ENCODE data around the gene CHCT1.
"Not testable (repeated sequence)": the region's sequence is repeated elsewhere in the genome, so short reads cannot be mapped to it uniquely, and the experiment has no call there.

The CHCT1 gene

DNA sequence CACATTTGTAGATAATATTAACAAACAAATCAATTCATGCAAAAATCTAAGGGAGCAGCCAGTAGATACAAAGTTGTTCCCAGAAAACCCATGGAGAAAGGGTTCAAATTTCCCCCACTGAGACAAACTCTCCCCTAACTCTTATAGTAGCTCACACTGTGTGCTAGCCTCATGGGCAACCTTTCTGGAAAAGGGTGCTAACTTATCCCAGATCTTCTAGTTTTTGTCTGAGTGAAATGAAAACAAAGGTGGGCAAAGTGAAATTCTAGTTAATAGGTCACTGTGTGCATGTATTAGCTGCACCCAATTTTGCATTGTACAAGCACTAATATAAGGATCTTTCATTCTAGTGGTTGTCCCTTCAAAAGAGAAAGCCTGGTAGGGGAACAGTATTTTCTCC lies 20.5 kb upstream of the CHCT1 start:
- no peak for DNase-seq

DNA sequence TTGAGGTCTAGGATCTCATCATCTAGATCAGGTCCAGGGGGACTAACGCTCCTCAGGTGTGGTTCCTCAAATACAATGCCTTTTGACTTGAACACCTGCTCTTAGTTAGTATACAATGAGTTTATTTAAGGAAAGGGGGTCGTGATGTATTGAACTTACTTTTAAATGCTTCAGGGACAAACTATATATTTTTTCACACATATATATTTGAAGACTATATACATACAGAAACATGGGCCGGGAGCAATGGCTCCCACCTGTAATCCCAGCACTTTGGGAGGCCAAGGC lies 18.8 kb upstream of the CHCT1 start:
- DNase-seq: no peak

DNA sequence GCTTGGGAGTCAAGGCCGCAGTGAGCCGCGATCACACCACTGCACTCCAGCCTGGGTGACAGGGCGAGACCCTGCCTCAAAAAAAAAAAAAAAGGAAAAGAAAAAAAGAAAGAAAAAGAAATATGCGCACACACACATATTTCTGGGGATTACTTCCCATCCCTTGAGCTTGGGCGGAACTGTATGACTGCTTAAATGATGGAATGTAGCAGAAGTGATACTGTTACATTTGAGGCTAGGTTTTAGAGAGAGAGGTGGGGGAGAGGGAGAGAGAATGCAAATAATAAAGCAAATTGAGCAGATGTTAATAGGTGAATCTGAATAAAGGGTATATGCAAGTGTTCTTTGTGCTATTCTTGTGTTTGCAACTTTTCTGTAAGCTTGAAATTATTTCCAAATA lies 18.3 kb upstream of the CHCT1 start:
- DNase-seq: no peak

DNA sequence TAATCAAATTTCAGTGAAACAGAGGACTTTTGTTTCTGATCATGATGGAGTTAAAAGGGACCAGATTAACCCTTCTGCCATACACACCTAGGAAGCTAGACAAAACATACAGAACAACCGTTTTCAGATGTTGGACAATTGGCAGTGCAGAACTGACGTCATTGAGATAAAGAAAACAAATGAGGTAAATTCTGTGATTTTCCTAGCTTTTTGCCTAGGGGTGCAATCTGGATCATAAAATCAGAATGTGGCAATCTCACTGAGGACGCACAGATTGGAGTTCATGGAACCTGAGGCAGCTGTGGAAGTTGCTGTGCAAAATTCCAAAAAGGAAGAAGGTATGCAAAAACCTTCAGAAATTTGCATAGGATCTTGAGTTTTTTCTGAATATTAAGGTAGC lies 15.4 kb upstream of the CHCT1 start:
- DNase-seq: no peak

DNA sequence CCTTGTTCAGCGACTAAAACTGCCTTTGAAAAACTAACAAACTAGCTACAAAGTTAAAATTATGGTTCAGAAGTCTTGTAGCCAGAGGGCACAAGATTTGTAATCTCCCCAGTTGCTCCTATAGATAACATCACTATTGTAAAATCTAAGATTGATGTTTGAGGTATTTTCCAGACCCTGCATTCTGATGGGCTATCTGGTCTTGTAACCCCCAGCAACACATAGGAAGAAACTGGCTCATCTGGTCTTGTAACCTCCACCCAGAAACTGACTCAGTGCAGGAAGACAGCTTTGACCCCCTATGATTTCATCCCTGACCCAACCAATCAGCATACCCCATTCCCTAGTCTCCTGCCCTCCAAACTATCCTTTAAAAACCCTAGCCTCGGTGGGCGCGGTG lies 12.3 kb upstream of the CHCT1 start:
- no peak for DNase-seq

DNA sequence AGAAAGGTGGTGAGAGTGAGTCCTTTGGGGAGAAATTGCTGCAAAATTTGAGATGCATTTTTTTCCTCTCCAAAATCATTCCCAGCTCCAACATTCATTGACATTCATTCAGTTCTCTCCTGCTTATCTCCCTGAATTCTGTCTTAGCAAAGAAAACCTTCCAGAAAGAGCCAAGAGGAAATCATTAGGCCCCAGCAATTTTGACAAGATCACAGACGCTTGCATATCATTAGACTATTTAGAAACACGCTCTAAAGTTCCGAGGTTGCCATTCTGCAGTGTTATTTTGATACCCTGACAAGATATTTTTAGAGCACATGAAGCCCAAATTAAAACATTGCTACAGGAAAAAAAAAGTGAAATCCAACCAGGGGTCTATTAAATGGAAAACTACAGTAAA lies 9.6 kb upstream of the CHCT1 start:
- no peak for DNase-seq

DNA sequence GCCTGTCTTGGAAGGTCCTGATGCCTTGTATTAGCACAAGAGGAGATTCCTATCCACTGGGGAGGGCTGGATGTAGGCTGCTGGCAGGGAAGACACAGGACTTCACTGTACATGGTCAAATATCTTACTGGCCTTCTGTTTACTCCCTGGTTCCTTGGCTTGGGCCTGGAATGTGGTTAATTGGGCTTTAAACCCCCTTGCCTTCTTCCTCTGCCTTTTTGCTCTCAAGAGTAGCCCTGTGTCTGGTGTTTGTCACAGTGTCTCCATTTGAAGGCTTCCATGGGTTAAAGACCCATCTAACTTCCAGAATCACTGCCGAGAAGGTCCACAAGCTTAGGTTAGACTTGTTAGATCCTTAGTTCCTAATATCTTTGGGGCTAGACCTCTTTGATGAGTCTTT lies 7.1 kb upstream of the CHCT1 start:
- DNase-seq: no peak

- no peak for DNase-seq
These were observed 5.8 kb upstream of the CHCT1 start for GRCh38 chr17:60416368-60416925.

GRCh38 chr17:60419003-60419402 lies 3.3 kb upstream of the CHCT1 start:
- not testable (repeated sequence) for DNase-seq

DNA sequence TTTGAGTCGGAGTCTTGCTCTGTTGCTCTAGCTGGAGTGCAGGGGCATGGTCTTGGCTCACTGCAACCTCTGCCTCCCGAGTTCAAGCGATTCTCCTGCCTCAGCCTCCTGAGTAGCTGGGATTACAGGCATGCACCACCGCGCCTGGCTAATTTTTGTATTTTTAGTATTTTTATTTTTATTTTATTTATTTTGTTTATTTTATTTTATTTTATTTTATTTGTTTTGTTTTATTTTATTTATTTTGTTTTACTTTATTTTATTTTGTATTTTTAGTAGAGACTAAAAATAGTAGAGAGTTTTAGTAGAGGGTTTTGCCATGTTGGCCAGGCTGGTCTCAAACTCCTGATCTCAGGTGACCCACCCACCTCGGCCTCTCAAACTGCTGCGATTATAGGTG lies 2.4 kb upstream of the CHCT1 start:
- DNase-seq: not testable (repeated sequence)

- no peak for DNase-seq
These were observed 772 bp upstream of the CHCT1 start for GRCh38 chr17:60421273-60422161.

DNA sequence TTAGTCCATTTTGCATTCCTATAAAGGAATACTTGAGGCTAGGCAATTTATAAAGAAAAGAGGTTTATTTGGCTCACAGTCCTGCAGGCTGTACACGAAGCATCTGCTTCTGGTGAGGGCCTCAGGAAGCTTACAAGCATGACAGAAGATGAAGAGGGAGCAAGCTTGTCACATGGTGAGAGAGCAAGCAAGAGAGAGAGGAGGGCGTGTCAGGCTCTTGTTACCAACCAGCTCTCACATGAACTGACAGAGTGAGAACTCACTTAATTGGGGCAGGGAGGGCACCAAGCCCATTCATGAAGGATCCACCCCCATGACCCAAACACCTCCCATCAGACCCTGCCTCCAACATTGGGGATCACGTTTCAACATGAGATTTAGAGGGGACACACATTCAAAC lies 1.6 kb downstream of the CHCT1 start:
- DNase-seq: no peak

DNA sequence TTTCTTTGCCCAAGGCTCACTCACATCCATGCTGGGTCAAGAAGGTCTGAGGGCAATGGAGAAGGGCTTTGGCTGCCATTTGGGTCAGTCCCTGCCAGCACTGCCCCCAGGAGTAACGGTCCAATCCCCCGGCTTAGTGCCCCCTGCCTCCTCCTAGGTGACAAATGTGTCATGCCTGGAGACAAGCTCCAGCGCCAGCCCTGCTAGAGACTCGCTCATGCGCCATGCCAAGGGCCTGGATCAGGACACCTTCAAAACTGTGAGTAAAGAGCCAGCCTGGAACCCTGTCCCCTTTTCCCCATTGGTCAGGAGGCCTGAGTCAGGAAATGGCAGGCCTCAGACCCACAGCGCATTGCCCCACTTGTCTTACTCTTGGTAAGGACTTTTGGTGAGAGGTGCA lies 3.3 kb downstream of the CHCT1 start:
- no peak for DNase-seq

- DNase-seq: no peak
These were observed 4.3 kb downstream of the CHCT1 start for GRCh38 chr17:60426596-60426995.

DNA sequence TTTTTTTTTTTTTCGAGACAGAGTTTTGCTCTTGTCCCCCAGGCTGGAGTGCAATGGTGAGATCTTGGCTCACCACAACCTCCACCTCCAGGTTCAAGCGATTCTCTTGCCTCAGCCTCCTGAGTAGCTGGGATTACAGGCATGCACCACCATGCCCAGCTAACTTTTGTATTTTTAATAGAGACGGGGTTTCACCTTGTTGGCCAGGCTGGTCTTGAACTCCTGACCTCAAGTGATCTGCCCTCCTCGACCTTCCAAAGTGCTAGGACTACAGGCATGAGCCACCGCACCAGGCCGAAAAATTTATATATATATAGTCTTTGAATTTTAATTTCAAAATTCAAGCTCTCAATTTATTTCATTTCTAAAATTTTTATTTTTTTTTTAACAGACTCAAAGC lies 6.2 kb downstream of the CHCT1 start:
- not testable (repeated sequence) for DNase-seq

- not testable (repeated sequence) for DNase-seq
These were observed 8.3 kb downstream of the CHCT1 start for GRCh38 chr17:60430561-60430960.

DNA sequence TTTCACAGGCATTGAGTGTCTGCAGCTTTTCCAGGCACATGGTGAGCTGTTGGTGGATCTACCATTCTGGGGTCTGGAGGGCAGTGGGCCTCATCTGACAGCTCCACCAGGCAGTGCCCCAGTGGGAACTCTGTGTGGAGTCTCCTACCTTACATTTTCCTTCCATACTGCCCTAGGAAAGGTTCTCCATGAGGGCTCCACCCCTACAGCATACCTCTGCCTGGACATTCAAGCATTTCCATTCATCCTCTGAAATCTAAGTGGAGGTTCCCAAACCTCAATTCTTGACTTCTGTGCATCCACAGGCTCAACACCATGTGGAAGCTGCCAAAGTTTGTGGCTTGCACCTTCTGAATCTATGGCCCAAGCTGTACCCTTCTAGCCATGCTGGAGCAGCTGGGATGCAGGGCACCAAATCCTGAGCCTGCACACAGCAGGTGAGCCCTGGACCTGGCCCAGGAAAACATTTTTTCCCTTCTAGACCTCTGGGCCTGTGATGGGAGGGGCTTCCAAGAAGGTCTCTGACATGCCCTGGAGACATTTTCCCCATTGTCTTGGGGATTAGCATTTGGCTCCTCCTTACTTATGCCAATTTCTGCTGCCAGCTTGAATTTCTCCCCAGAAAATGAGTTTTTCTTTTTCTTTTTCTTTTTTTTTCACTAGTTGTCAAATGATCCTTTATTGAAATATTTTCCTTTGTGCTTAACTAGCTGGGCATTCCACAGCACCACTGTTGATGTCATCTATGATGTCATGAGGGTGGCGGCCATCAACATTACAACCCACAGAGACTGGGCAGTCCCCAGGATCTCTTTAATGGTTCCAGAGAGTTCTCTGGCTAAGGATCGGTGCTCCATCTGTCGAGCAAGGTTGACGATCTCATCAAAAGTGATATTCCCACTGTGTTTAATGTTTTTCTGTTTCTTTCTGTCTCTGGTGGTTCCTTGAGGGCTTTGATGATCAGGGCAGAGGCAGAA lies 11.0 kb downstream of the CHCT1 start:
- DNase-seq: not testable (repeated sequence)

GRCh38 chr17:60435244-60436167 lies 13.2 kb downstream of the CHCT1 start:
- DNase-seq: peak; percentile 55

DNA sequence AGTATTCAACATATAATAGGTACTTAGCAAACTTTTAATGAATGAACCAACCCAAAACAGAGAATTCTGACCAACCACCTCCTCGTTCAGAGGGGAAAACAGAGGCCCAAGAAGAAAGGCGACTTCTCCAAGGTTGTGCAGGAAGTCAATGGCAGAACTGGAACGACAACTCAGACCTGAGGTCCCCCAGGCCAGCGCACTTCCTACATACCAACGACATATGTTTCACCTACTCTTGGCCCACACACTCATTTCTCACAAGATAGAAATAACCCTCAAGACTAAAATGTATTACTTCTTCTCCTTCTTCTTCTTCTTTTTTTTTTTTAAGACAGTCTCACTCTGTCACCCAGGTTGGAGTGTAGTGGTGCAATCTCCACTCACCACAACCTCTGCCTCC lies 14.4 kb downstream of the CHCT1 start:
- DNase-seq: no peak

GRCh38 chr17:60439501-60439900 lies 17.2 kb downstream of the CHCT1 start:
- no peak for DNase-seq

GRCh38 chr17:60442271-60443173 lies 20.2 kb downstream of the CHCT1 start:
- no peak for DNase-seq
